Retinal pigment epithelial cell (primary cell): Measurements from ENCODE around the gene FBN1.

Experiments used
- DNase-seq: peaks from one replicate; pipeline ENCODE4 v3.0.0-alpha.2; 2010; ENCODE audit warnings: low read depth
- H3K4me3 ChIP-seq: 2 replicates; pipeline ENCODE4 v1.5.1; 2011; ENCODE audit warnings: mild to moderate bottlenecking, low read length, control low read depth, moderate library complexity
- TF ChIP-seq, protein P1 (sequence below): conservative IDR thresholded peaks from 2 replicates; pipeline ENCODE4 v1.5.1; 2011; ENCODE audit warnings: low read depth, low read length, control low read depth, inconsistent platforms

FBN1 gene

DNA sequence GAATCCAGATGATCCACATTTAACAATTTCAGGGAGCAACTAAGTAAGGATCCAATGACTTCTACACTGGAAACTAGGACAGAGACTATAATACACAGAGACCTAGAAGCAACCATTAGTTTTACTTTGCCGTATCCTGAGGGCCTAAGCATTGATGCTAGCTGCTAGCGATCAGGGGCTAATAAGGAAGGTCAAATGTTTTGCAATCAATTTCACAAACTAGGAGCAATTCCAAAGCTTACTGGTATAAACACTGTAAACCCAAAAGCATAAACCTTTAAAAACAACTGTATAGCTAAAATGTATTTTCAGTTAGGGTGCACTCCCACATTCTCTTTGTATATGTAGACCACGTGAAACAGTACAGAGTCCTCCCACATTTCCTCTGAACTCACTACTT is 31.5 kb downstream of the FBN1 start:
- no peak overlapping the region for H3K4me3 ChIP-seq

DNA sequence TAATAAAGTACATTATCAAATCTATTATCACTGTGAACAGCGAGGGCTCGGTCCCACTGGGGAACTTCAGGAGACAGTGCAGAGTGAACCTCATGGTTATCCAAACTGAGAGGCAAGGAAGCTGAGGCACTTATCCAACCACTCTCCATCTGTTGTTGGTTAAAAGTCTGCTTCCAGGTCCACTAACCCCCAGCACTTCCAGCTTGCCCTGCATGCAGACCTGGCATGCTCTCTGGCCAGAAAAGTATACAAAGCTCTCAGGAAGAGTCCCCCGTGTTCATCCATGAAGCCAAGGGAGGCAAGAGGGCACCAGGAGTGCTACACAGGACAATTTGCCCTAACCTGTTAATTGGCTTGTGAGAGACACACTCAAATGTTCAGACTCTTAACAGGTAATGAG is 36.0 kb downstream of the FBN1 start:
- TF ChIP-seq, protein P1, sequence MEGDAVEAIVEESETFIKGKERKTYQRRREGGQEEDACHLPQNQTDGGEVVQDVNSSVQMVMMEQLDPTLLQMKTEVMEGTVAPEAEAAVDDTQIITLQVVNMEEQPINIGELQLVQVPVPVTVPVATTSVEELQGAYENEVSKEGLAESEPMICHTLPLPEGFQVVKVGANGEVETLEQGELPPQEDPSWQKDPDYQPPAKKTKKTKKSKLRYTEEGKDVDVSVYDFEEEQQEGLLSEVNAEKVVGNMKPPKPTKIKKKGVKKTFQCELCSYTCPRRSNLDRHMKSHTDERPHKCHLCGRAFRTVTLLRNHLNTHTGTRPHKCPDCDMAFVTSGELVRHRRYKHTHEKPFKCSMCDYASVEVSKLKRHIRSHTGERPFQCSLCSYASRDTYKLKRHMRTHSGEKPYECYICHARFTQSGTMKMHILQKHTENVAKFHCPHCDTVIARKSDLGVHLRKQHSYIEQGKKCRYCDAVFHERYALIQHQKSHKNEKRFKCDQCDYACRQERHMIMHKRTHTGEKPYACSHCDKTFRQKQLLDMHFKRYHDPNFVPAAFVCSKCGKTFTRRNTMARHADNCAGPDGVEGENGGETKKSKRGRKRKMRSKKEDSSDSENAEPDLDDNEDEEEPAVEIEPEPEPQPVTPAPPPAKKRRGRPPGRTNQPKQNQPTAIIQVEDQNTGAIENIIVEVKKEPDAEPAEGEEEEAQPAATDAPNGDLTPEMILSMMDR, result no peak
- DNase-seq, result no peak
- H3K4me3 ChIP-seq, result no peak overlapping the region

More for the DNA sequence above, 31.5 kb downstream of the FBN1 start:
- no peak for DNase-seq
- TF ChIP-seq, protein P1, result no peak

DNA sequence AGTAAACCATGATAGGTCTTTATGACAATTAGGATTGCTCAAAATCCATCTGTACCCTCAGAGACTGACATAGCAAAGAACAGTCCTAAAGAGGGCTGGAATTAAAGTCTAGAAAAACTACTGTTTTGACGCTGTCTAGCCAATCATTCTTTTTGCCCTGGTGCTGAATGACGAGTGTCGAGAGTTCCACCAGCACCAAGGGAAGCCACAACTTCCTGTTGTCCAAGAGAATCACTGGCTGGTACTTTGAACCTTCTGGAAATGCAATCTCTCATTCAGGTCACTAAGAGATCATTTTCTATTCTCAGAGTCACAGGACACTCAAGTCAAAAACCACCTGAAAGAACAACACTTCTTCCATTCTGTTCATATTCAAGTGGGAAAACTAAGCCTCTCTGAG is 37.7 kb downstream of the FBN1 start:
- DNase-seq, result no peak
- TF ChIP-seq, protein P1, result no peak
- no peak overlapping the region for H3K4me3 ChIP-seq

DNA sequence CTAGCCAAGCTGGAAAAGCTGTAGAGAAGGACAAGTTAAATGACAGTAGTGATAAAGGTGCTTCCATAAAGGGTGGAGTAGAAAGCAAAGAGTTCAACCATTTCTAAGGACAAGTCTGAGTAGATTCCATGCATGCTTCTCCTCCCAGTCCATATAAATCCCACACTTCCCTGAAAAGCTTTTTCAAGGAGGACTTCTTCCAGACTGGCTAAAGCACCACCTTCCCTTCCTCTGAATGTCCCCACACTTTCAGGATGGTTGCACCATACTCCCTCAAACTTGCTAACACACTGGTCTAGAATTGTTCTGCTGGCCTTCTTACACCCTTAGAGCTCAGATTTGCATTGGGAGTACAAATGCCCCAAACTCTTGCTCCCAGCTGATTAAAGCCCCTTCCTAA is 40.9 kb downstream of the FBN1 start:
- TF ChIP-seq, protein P1, result no peak
- DNase-seq, result no peak
- H3K4me3 ChIP-seq, result no peak overlapping the region

DNA sequence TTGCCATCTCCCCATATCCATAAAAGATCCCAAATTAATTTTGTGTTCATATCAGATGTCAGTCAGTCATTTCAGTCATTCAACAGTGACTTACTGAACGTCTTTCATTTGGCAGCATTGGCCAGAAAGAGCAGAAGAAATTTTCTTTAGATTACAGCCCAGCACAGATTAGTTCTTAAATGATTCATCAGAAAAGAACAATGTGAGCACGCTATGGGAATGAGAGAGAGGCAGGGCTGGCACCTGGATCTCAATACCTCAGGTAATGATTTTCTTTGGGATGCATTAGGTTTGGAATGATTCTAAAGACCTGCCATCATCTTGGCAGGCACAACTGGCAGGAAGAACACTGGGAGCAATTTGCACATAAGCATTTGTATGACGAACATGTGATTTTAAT is 41.6 kb downstream of the FBN1 start:
- DNase-seq, result no peak
- H3K4me3 ChIP-seq, result no peak overlapping the region
- TF ChIP-seq, protein P1, result no peak

DNA sequence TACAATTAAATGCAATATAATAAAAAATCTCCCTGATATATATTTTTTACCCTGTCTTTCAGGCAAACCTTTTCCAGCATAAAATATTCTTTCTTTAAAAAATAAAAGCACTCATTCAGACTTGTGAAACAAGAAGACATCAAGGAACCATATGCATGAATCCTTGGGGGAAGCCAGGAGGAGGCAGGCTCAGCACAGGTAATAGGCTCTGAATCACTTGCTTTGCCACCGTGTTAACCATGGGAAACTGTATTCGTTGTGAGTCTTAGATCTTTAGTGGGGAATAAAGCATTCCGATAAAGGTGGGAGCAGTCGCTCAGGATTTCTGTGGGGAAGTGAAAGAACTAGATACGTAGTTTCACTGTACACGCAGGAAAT is 42.4 kb downstream of the FBN1 start:
- H3K4me3 ChIP-seq, result no peak overlapping the region
- TF ChIP-seq, protein P1, result no peak
- DNase-seq, result no peak

DNA sequence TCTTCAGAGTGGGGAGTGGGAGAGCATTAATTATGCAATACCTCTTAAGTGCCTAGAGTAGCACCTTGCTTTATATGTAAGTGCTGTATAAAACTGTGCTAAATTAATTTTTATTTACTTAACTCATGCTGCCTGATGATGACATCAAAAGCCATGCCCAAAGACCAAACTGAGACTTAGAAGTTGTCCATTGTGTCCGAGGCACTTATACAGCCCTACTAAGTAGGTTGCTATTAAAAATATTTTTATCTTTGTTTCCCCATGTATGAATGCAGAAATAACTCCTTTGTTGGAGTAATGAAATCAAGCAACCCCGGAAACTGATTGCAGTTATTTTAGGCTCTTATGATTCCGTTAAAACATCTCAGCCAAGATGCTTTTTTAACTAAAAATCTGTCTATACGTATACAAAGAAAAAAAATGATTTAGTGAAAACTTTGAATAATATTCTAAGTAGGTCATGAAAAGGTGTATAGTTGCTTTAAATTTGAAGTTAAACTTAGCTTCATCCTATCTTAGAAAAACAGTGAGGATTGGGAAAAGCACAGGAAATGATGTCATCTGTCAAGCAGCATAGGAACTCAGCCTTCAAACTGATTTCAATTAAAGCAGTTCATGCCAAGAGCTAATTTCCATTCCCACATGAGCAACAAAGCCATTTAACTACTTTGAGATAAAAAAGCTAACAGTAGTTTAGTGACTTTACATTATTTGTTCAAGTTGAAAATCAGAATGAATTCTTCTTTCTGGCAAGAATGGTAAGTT is 43.0 kb downstream of the FBN1 start:
- H3K4me3 ChIP-seq, result no peak overlapping the region
- peak; percentile 68 for DNase-seq
- TF ChIP-seq, protein P1, result no peak
